Body of pancreas (tissue), 4 donors: ENCODE measurements around the gene KIF12. TPM values are rescaled to one million over a fixed set of nuclear protein-coding genes. Genes with fewer than 3 reads are reported as not detected.

Source experiments
- ATAC-seq: fragments of 150-250 bp; one replicate; pipeline ENCODE4 v1.9.1; 2016
- DNase-seq, 4 donors: peaks; one replicate each; pipeline ENCODE4 v3.0.0-alpha.2; 2019
- H3K27ac ChIP-seq, 4 donors: fragments of 200-600 bp; sonication (generic); 1 replicate in 3 of 4; 2 replicates in 1 of 4; pipeline versions ENCODE4 v1.5.1 to v1.6.1; 2016 to 2019; ENCODE audit warnings: mild to moderate bottlenecking in 1 of 4, mixed read lengths in 1 of 4, moderate library complexity in 1 of 4
- H3K27me3 ChIP-seq, 2 donors: fragments of 200-600 bp; sonication (generic); one replicate each; pipeline ENCODE4 v1.6.0; 2016; ENCODE audit warnings: mild to moderate bottlenecking in 1 of 2
- H3K36me3 ChIP-seq, 2 donors: fragments of 200-600 bp; sonication (generic); replicated peaks in 1 of 2; 2 replicates each; pipeline ENCODE4 v1.5.1; 2016; ENCODE audit warnings: low read depth in 2 of 2; ENCODE audit not compliant: insufficient read depth in 1 of 2
- H3K4me1 ChIP-seq: fragments of 200-600 bp; sonication (generic); one replicate; pipeline ENCODE4 v1.6.0; 2016
- H3K4me3 ChIP-seq, 2 donors: fragments of 200-600 bp; sonication (generic); 1 replicate in 1 of 2; 2 replicates in 1 of 2; pipeline ENCODE4 v1.5.1; 2016 to 2019
- H3K9me3 ChIP-seq, 3 donors: fragments of 200-600 bp; sonication (generic); 1 replicate in 2 of 3; 2 replicates in 1 of 3; pipeline ENCODE4 v1.5.1; 2016
- CTCF ChIP-seq, 7 experiments: fragments of 450-650 bp in 4 of 7; fragments of 200-600 bp in 3 of 7; sonication (generic) in 3 of 7; IDR thresholded peaks; one replicate each; pipeline ENCODE4 v1.5.1; 2016 to 2019; ENCODE audit warnings: antibody characterized with exemption in 7 of 7
- POLR2A ChIP-seq, 3 donors: fragments of 450-650 bp; IDR thresholded peaks; one replicate each; pipeline ENCODE4 v1.6.1; 2016; ENCODE audit warnings: antibody characterized with exemption in 3 of 3, mild to moderate bottlenecking in 2 of 3
- whole genome bisulfite sequencing, 2 donors: methylation state at CpG; one replicate each; pipeline ENCODE4 v1.1.5; 2017; 5-methylcytosine and 5-hydroxymethylcytosine counted together
- intact Hi-C: fragments of 100-400 bp; cut with DNase I; formaldehyde crosslinking; loops from one replicate; pipeline ENCODE4 v1.15.1; 2023
- total RNA-seq, 2 donors: library from RNA; depleted of rRNA; stranded (reverse); fragments of >200 nt; gene quantifications; one replicate each; pipeline ENCODE4 v1.1.0, GENCODE V29; 2016

The KIF12 gene
- total RNA-seq, 2 donors from 2014 or later: 135 to 249 TPM

- Histone ChIP-seq H3K36me3 (no peaks in the 10 kb centered on the region), H3K27me3 (no peaks in the 10 kb centered on the region), H3K4me3 (no peak overlapping the region), H3K27ac (peak overlapping the region in 1 of 4 donors; percentile 12), H3K9me3 (no peaks in the 10 kb centered on the region), H3K4me1 (peaks cover 3% of the 10 kb centered on the region)
- 74 to 84% methylated on average over 6 to 8 of the region's 8 CpGs for WGBS, 2 donors
- ATAC-seq: peak; percentile 49
- intact Hi-C loops: no loop called here
- DNase-seq: peak in 1 of 4 donors; percentile 17
- no peak for TF ChIP-seq CTCF (IDR thresholded peaks at IDR 0.05)
- no peak for TF ChIP-seq POLR2A (IDR thresholded peaks at IDR 0.05)
Observed at GRCh38 chr9:114059047-114059803, 39.9 kb downstream of the KIF12 start.

- TF ChIP-seq CTCF (IDR thresholded peaks at IDR 0.05) (no peak), POLR2A (IDR thresholded peaks at IDR 0.05) (no peak)
- Histone ChIP-seq H3K27me3 (no peaks in the 10 kb centered on the region), H3K4me1 (peaks cover 3% of the 10 kb centered on the region), H3K27ac (peak overlapping the region in 1 of 4 donors; percentile 12), H3K4me3 (no peak overlapping the region), H3K9me3 (no peaks in the 10 kb centered on the region), H3K36me3 (no peaks in the 10 kb centered on the region)
- ATAC-seq (no peak), DNase-seq (peak in 1 of 4 donors; percentile 7)
- 86 to 97% methylated on average over 4 of the region's 4 CpGs for WGBS, 2 donors
- intact Hi-C loops: no loop called here
Observed at GRCh38 chr9:114058688-114059046, 40.4 kb downstream of the KIF12 start.

GRCh38 chr9:114057161-114057885 is 41.8 kb downstream of the KIF12 start:
- H3K27me3 ChIP-seq: no peaks in the 10 kb centered on the region
- intact Hi-C loops: no loop called here
- TF ChIP-seq POLR2A (IDR thresholded peaks at IDR 0.05) (no peak), CTCF (IDR thresholded peaks at IDR 0.05) (no peak)
- H3K4me3 ChIP-seq: no peak overlapping the region
- H3K4me1 ChIP-seq: peaks cover 1% of the 10 kb centered on the region
- ATAC-seq: no peak
- H3K36me3 ChIP-seq: no peaks in the 10 kb centered on the region
- peak in 1 of 4 donors; percentile 6 for DNase-seq
- H3K9me3 ChIP-seq: no peaks in the 10 kb centered on the region
- H3K27ac ChIP-seq: no peak overlapping the region
- 76 to 85% methylated on average over 7 of the region's 7 CpGs for WGBS, 2 donors

GRCh38 chr9:114056527-114056926 is 42.6 kb downstream of the KIF12 start:
- Histone ChIP-seq H3K27me3 (no peaks in the 10 kb centered on the region), H3K4me1 (no peaks in the 10 kb centered on the region), H3K9me3 (no peaks in the 10 kb centered on the region), H3K27ac (no peak overlapping the region), H3K36me3 (peaks cover 0 to 2% of the 10 kb centered on the region in 2 donors), H3K4me3 (no peak overlapping the region)
- ATAC-seq (no peak), DNase-seq (peak in 1 of 4 donors; percentile 9)
- TF ChIP-seq CTCF (IDR thresholded peaks at IDR 0.05): no peak
- TF ChIP-seq POLR2A (IDR thresholded peaks at IDR 0.05): no peak
- WGBS, 2 donors: 91 to 94% methylated on average over 5 of the region's 5 CpGs
- intact Hi-C loops: no loop called here
